T47D (cell line): ENCODE measurements around the gene ADAMTS3.
"Not testable (repeated sequence)": the region's sequence is repeated elsewhere in the genome, so short reads cannot be mapped to it uniquely, and the experiment has no call there.

Experiments
- DNase-seq, 2 experiments: peaks; one replicate each; pipeline versions ENCODE4 v3.0.0 to v3.0.0-alpha.2; 2011 to 2012; ENCODE audit warnings: low read depth in 1 of 2, low spot score in 1 of 2
- JUND ChIP-seq: IDR thresholded peaks from 2 replicates; pipeline ENCODE4 v1.6.1; 2012; ENCODE audit warnings: low read depth
- in situ Hi-C: cut with HindIII; loops from 2 replicates; pipeline ENCODE4 v1.10.0; 2016; ENCODE audit warnings: low sequenced_read_pairs, low pct_unique_long_range_greater_than_20kb

ADAMTS3 gene

GRCh38 chr4:72444092-72444491, 124.9 kb downstream of the ADAMTS3 start:
- DNase-seq = no peak
- in situ Hi-C loops = no loop called here
- TF ChIP-seq JUND = no peak

GRCh38 chr4:72442715-72443114, 126.3 kb downstream of the ADAMTS3 start:
- DNase-seq = no peak
- TF ChIP-seq JUND = no peak
- in situ Hi-C loops = no loop called here

- TF ChIP-seq JUND = no peak
- in situ Hi-C loops = no loop called here
- DNase-seq = no peak
Measured at GRCh38 chr4:72442147-72442546, 126.9 kb downstream of the ADAMTS3 start.

- DNase-seq = no peak
- no peak for TF ChIP-seq JUND
Measured at GRCh38 chr4:72440386-72440785, 128.6 kb downstream of the ADAMTS3 start.

GRCh38 chr4:72432975-72433374, 136.0 kb downstream of the ADAMTS3 start:
- in situ Hi-C loops = no loop called here
- no peak for TF ChIP-seq JUND
- no peak for DNase-seq

More at GRCh38 chr4:72440386-72440785, 128.6 kb downstream of the ADAMTS3 start:
- in situ Hi-C loops = no loop called here

- no peak for TF ChIP-seq JUND
- in situ Hi-C loops = no loop called here
- no peak for DNase-seq
Measured at GRCh38 chr4:72432282-72432681, 136.7 kb downstream of the ADAMTS3 start.

- TF ChIP-seq JUND = no peak
- in situ Hi-C loops = no loop called here
- DNase-seq = no peak
Measured at GRCh38 chr4:72430988-72431387, 138.0 kb downstream of the ADAMTS3 start.

GRCh38 chr4:72430050-72430449, 139.0 kb downstream of the ADAMTS3 start:
- TF ChIP-seq JUND = no peak
- DNase-seq = no peak
- in situ Hi-C loops = no loop called here

GRCh38 chr4:72429397-72429889, 139.6 kb downstream of the ADAMTS3 start:
- DNase-seq = no peak
- TF ChIP-seq JUND = no peak
- in situ Hi-C loops = no loop called here

GRCh38 chr4:72427057-72427456, 142.0 kb downstream of the ADAMTS3 start:
- DNase-seq = no peak
- in situ Hi-C loops = no loop called here
- no peak for TF ChIP-seq JUND

GRCh38 chr4:72425908-72426307, 143.1 kb downstream of the ADAMTS3 start:
- in situ Hi-C loops, DNase-seq: not testable (repeated sequence)

GRCh38 chr4:72424006-72424405, 145.0 kb downstream of the ADAMTS3 start:
- no peak for DNase-seq
- in situ Hi-C loops = no loop called here
- no peak for TF ChIP-seq JUND

- no peak for TF ChIP-seq JUND
- in situ Hi-C loops = no loop called here
- DNase-seq = no peak
Measured at GRCh38 chr4:72422416-72422815, 146.6 kb downstream of the ADAMTS3 start.

- no peak for DNase-seq
- no peak for TF ChIP-seq JUND
- in situ Hi-C loops = no loop called here
Measured at GRCh38 chr4:72418458-72418857, 150.6 kb downstream of the ADAMTS3 start.

- DNase-seq = no peak
- in situ Hi-C loops = no loop called here
- no peak for TF ChIP-seq JUND
Measured at GRCh38 chr4:72410158-72410557, 158.9 kb downstream of the ADAMTS3 start.
